Stimulated activated CD4-positive, alpha-beta T cell treated with anti-CD3 and anti-CD28 coated beads, Interleukin-2, amount 100 ng/mL, for 24 hours (primary cell): ENCODE data around the gene USO1.

ENCODE experiments used
- DNase-seq, 2 donors: peaks; one replicate each; pipeline ENCODE4 v3.0.0-alpha.2; 2020

USO1 gene

DNA sequence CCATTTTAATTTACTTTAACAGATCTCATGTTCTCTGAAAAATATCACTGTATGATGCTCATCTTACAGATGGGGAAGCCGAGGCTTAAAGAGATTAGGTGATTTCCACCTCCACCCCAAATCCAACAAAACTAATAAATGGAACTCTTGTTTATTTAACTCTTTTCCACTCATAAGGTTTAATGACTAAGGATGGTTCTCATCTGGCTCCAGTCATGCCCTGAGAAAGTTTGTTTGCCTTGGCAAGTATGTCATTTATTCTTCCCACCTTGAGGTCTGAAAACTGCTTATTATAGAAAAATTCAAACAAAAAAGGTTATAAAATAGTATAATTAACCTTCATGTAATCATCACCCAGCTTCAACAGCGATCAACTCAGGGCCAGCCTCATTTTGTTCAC lies 121.6 kb downstream of the USO1 start:
- no peak for DNase-seq

DNA sequence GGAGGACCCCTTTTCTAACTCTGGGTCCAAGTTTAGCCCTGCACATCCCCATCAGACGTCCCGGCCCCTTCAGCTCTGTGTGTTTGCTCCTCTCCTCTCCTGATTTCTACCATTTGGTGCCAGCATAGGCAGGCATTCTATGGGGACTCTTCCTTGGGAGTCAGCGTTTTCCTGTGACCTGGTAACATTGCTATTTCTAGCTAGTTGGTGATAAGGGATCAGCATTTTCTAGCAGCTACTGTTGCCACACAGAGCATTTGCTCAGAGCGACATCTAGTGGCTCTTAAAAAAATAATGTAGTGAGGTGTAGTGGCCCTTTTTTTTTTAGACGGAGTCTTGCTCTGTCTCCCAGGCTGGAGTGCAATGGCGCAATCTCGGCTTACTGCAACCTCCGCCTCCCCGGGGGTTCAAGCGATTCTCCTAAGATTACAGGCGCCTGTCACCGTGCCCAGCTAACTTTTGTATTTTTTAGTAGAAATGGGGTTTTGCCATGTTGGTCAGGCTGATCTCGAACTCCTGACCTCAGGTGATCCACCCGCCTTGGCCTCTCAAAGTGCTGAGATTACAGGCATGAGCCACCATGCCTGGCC lies 123.9 kb downstream of the USO1 start:
- DNase-seq, result peak; percentile 7 to 18

DNA sequence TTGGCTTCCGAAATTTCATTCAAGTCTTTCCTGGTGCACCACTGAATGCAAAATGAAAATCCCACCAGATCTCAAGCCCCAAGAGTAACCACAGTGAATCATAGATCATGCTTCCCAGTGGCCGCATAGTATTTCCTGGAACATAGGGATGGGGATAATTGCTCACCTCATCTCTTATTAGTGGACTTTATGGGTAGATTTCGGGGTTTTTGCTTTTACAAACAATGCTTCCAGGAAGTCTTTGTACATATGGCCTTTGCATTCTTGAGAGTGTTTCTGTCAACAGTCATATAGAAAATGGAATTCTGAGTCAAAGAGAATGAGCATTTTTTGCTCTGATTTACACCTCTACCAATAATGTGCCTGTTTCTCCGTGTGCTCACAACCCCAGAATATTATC lies 124.5 kb downstream of the USO1 start:
- DNase-seq, result no peak

DNA sequence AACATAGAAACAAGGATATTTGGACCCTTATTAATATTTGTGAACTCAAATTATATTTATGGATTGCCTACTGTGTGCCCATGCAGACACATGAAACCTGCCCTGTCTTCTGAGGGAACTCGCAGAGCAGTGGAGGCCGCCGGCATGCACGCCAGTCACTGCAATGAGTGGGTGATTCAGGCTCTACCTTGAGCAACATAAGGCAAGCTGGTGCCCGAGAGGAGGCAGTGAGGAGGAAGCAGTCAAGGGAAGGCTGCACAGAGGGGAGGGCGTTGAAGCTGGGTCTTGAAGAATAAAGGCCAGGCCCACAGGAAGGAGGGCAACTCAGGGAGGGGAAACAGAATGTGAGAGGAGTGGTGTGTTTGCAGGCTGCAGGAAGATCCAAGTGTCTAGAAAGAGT lies 125.1 kb downstream of the USO1 start:
- no peak for DNase-seq

DNA sequence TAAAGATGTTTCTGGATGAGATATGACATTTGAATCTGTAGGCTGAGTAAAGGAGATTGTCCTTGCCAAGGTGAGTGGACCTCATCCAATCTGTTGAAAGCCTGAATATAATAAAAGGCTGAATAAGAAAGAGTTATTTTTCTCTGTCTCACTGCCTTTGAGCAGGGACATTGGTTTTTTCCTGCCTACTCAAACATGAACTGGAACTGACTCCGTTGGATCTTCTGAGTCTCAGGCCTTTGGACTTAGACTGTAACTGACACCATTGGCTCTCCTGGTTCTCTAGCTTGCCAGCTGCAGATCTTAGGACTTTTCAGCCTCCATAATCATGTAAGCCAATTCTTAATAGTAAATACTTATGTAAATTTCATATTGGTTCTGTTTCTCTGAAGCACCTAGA lies 134.3 kb downstream of the USO1 start:
- no peak for DNase-seq

DNA sequence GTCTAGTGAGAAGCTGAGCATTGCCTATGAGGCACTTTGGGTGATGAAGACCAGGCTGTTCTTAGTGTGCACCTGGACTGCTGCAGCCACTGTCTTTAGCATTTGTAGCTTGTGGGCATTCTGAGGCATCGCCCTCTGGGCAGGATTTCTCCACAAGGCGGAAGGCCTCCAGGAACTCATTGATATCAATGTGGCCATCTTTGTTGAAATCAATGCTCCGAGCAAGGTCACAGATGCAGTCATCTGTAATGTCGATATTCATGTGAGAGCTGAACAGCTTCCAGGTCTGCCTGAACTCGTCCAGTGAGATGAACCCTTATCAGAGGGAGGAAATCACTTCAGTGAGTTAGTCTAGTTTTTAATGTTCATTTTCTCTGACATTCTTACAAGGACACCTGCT lies 136.2 kb downstream of the USO1 start:
- no peak for DNase-seq
